RWPE2 (cell line): ENCODE results near the gene IDNK.

Experiments used
- ATAC-seq: fragments of 200-7000 bp; cut with Tn5 transposase; 3 replicates; pipeline ENCODE4 v1.9.1; 2021; ENCODE audit warnings: low read depth
- DNase-seq: peaks from one replicate; pipeline ENCODE4 v3.0.0-alpha.2; 2020; ENCODE audit warnings: low spot score
- H3K27ac ChIP-seq: fragments of 450-650 bp; 2 replicates; pipeline ENCODE4 v1.5.1; 2017; ENCODE audit warnings: mild to moderate bottlenecking; ENCODE audit not compliant: poor library complexity, severe bottlenecking
- H3K27me3 ChIP-seq: fragments of 250-450 bp; sonication (Bioruptor Pico); 2 replicates; pipeline ENCODE4 v1.5.1; 2021; ENCODE audit warnings: mild to moderate bottlenecking, moderate library complexity; ENCODE audit not compliant: insufficient read depth, poor library complexity, severe bottlenecking
- H3K36me3 ChIP-seq: fragments of 250-450 bp; sonication (Bioruptor Pico); 2 replicates; pipeline ENCODE4 v1.5.1; 2020; ENCODE audit warnings: low read depth, mild to moderate bottlenecking, moderate library complexity
- H3K4me1 ChIP-seq: fragments of 250-450 bp; sonication (Bioruptor Pico); 2 replicates; pipeline ENCODE4 v1.5.1; 2021; ENCODE audit warnings: mild to moderate bottlenecking, moderate library complexity; ENCODE audit not compliant: insufficient read depth, poor library complexity, severe bottlenecking
- H3K4me3 ChIP-seq: fragments of 250-450 bp; sonication (Bioruptor Pico); 2 replicates; pipeline ENCODE4 v1.5.1; 2021; ENCODE audit warnings: mild to moderate bottlenecking, moderate library complexity; ENCODE audit not compliant: severe bottlenecking
- H3K9me3 ChIP-seq: fragments of 250-450 bp; sonication (Bioruptor Pico); 2 replicates; pipeline ENCODE4 v1.5.1; 2021; ENCODE audit warnings: mild to moderate bottlenecking, moderate library complexity; ENCODE audit not compliant: severe bottlenecking
- TF ChIP-seq, protein P1 (sequence below): fragments of 450-650 bp; IDR thresholded peaks from one replicate; pipeline ENCODE4 v1.5.1; 2017; ENCODE audit warnings: mild to moderate bottlenecking, moderate library complexity; ENCODE audit not compliant: poor library complexity, severe bottlenecking

IDNK gene

DNA sequence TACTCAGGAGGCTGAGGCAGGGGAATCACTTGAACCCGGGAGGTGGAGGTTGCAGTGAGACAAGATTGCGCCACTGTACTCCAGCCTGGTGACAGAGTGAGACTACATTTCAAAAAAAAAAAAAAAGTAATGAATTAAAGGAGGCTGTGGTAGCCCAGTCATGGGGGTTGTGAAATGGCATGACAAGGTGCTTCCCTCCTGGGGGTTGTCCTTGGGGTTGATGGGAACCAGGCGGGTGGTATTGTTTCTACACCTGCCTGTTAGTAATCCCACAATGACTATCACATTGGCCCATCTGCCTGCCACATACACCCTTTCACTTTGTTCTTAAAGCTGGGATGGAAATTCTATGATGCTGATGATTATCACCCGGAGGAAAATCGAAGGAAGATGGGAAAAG is 5.6 kb downstream of the IDNK start:
- Histone ChIP-seq H3K4me3 (no peak overlapping the region), H3K4me1 (no peaks in the 10 kb centered on the region), H3K9me3 (no peaks in the 10 kb centered on the region), H3K27me3 (no peaks in the 10 kb centered on the region), H3K36me3 (no peaks in the 10 kb centered on the region), H3K27ac (no peak overlapping the region)
- DNase-seq (no peak), ATAC-seq (no peak)
- TF ChIP-seq, protein P1, sequence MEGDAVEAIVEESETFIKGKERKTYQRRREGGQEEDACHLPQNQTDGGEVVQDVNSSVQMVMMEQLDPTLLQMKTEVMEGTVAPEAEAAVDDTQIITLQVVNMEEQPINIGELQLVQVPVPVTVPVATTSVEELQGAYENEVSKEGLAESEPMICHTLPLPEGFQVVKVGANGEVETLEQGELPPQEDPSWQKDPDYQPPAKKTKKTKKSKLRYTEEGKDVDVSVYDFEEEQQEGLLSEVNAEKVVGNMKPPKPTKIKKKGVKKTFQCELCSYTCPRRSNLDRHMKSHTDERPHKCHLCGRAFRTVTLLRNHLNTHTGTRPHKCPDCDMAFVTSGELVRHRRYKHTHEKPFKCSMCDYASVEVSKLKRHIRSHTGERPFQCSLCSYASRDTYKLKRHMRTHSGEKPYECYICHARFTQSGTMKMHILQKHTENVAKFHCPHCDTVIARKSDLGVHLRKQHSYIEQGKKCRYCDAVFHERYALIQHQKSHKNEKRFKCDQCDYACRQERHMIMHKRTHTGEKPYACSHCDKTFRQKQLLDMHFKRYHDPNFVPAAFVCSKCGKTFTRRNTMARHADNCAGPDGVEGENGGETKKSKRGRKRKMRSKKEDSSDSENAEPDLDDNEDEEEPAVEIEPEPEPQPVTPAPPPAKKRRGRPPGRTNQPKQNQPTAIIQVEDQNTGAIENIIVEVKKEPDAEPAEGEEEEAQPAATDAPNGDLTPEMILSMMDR, result no peak

DNA sequence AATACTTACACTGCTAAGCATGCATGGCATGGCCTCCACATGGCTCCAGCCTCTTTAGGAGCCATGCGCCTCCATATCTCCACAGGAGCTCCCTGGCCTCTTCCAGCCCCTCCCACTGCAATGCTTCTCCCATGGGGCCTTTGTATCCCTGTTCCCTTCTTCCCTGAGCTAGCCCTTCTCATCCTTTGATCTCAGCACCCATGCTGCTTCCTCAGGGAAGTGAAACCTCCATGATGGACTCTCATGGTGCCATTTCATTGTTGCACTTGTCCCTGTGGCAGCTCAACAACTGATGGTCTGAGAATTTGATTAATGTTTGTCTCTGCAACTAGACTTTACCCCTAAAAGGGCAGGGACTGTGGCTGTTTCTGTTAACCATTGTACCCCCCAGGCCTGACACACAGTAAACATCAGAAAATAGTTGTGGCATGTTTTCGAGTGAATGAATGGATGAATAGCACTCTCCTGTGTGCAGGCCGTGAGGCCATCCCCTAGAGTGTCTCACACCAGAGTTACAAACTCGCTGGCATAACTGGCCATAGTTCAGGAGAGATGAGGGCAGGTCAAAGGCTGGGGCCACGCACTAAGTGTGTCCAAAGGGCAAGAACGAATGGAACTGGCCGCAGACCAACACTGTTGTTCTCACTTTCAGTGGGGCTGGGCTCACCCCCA is 6.6 kb downstream of the IDNK start:
- no peak overlapping the region for H3K4me3 ChIP-seq
- no peak overlapping the region for H3K27ac ChIP-seq

DNA sequence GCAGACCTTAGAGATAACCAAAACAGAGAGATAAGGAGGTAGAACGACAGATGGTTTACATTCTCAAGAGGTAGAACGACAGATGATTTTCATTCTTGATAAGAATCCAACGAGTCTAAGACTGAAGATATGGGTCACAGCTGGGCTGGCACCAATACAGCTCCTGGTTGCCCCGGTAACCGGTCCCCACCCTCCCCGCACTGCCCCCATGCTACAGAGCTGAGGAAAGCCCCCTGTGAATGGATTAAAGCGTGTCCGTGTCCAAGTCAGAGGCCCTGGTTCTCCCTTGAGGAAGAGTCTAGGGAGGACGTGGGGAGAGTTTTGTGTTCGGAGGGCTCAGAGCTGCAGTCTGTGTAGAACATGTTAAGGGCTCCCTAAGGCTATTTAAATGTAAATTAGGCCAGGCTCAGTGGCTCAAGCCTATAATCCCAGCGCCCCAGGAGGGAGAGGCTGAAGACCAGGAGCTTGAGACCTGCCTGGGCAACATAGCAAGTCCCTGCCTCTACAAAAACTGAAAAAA is 8.1 kb downstream of the IDNK start:
- no peaks in the 10 kb centered on the region for H3K9me3 ChIP-seq
- no peak overlapping the region for H3K27ac ChIP-seq
- no peaks in the 10 kb centered on the region for H3K4me1 ChIP-seq
- DNase-seq (no peak), ATAC-seq (no peak)
- H3K4me3 ChIP-seq, result no peak overlapping the region
- H3K36me3 ChIP-seq, result no peaks in the 10 kb centered on the region
- no peaks in the 10 kb centered on the region for H3K27me3 ChIP-seq
- TF ChIP-seq, protein P1, result no peak

More for the DNA sequence above, 6.6 kb downstream of the IDNK start:
- Histone ChIP-seq H3K9me3 (no peaks in the 10 kb centered on the region), H3K36me3 (no peaks in the 10 kb centered on the region), H3K27me3 (no peaks in the 10 kb centered on the region), H3K4me1 (no peaks in the 10 kb centered on the region)
- DNase-seq (no peak), ATAC-seq (no peak)
- TF ChIP-seq, protein P1, result no peak

DNA sequence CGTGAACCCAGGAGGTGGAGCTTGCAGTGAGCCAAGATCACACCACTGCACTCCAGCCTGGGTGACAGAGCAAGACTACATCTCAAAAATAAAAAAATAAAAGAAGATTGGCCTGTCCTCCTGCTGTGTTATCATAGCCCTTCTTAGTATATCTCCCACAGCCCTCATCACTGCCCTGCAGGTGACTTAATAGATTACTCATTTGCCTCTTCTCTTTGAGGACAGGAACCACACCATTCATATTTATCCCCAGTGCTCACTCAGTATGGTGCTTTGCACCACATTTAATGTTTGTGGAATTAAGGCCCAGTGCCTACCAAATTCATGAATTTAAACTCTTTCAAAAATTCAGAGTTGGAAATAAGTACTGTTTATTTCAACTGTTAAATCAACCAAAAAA is 10.3 kb downstream of the IDNK start:
- DNase-seq, result no peak
- TF ChIP-seq, protein P1, result no peak
- Histone ChIP-seq H3K27ac (no peak overlapping the region), H3K36me3 (no peaks in the 10 kb centered on the region), H3K4me3 (no peak overlapping the region), H3K9me3 (no peaks in the 10 kb centered on the region), H3K4me1 (no peaks in the 10 kb centered on the region), H3K27me3 (no peaks in the 10 kb centered on the region)
- no peak for ATAC-seq

DNA sequence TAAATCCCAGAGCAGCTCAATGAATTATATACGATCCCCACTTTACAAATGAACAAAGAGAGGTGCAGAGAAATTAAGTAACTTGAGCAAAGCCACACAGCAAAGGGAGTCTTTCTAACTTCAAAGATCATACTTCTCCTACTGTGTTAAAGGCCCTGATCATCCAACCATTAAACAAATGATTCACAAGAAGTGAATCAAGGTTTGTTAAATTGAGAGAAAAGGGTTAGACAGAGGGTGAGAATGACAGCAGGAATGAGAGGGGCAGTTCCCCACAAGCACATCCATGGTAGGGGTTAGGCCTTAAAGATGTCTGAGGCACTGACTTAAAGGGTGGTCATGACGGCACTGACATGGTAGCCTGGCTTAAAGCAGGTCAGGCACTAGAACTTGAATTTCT is 10.7 kb downstream of the IDNK start:
- DNase-seq (no peak), ATAC-seq (no peak)
- no peak overlapping the region for H3K27ac ChIP-seq
- no peaks in the 10 kb centered on the region for H3K27me3 ChIP-seq
- TF ChIP-seq, protein P1, result no peak
- no peaks in the 10 kb centered on the region for H3K4me1 ChIP-seq
- H3K9me3 ChIP-seq, result no peaks in the 10 kb centered on the region
- no peaks in the 10 kb centered on the region for H3K36me3 ChIP-seq
- H3K4me3 ChIP-seq, result no peak overlapping the region
